Melanocyte of skin (primary cell): ENCODE results near the gene INPP4B. TPM values are rescaled to one million over a fixed set of nuclear protein-coding genes. Genes with fewer than 3 reads are reported as not detected.

Source experiments
- total RNA-seq, 2 donors: library from RNA; depleted of rRNA; stranded (reverse); fragments of >200 nt; gene quantifications; 2 replicates each; pipeline ENCODE4 v1.2.3, GENCODE V29; 2012

Gene INPP4B
- total RNA-seq, result 100 to 1,000 TPM; 129 to 216 TPM

DNA sequence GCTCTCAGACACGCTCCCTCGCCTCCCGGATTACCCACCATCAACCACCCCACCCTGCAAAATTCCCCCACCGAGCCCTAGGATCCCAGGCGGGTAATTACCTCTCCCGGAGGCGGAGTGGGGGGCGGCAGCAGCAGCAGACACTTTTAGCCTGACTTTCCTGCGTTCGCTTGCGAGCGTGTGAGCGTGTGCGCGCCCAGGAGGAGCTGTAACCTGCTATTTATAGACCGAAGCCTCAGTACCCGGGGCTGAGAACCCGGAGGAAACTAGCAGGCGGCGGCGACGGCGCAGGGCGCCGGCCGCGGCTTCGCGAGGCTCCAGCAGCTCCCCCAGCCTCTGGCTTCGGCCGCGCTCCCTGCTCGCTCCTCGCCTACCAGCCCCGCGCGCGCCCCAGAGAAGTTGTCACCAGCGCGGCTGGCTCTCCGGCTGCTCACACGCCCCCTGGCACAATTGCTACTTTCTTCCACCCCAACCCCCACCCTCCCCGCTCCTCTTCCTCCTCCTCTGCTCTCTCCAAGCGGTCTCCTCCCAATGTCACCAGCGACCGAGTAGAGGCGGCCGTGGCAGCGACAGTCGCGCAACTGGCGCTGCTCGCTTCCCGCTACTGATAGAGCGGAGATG, at the start of gene INPP4B:
Gene INPP4B (minus strand): TSS at position 194 of the 621 bp plus-strand sequence.

